ENCODE data around the gene MUCL3. TPM values are rescaled to one million over a fixed set of nuclear protein-coding genes. Genes with fewer than 3 reads are reported as not detected.

MUCL3 gene
- total RNA-seq, 2 experiments from 2014 or later: not detected

DNA sequence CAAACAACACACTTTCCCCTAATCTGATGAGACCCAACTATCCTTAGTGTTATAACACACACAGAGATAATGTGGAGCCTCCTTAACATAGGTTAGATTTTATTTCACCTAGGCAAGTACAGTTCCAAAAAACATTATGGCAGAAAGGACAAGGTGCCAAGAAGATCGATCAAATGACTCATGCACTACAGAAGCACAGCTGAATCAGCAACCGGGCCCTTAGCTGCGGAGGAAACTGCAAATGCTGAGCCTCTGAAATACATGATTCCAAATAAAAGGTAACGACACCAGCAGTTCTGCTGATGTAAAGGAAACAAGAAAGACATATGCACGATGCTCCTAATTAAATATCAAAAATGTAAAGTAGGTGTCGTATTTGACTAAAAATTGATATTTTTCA, 22.9 kb downstream of the MUCL3 start:
- ChIA-PET CTCF (ENCODE audit: unreplicated experiment) (no interaction called here), POLR2A (interaction anchor here (0.7 kb wide), 1 partner anchor 80 kb away, joined by 3 read pairs; no protein-coding TSS in a partner anchor)
- H3K9me2 ChIP-seq (ENCODE audit: insufficient read depth, low read length): no peaks in the 10 kb centered on the region
- BruUV-seq (replicated peaks): no TSS peak
- no peaks in the 10 kb centered on the region for H3K79me2 ChIP-seq (ENCODE audit: insufficient read depth, low read depth, low read length)
- no peak overlapping the region for H2AFZ ChIP-seq (ENCODE audit: low read length)
- no peak for TF ChIP-seq EZH2phosphoT487 (IDR thresholded peaks at IDR 0.05; ENCODE audit: borderline replicate concordance, low read depth, low read length)
- TF ChIP-seq, protein P1, sequence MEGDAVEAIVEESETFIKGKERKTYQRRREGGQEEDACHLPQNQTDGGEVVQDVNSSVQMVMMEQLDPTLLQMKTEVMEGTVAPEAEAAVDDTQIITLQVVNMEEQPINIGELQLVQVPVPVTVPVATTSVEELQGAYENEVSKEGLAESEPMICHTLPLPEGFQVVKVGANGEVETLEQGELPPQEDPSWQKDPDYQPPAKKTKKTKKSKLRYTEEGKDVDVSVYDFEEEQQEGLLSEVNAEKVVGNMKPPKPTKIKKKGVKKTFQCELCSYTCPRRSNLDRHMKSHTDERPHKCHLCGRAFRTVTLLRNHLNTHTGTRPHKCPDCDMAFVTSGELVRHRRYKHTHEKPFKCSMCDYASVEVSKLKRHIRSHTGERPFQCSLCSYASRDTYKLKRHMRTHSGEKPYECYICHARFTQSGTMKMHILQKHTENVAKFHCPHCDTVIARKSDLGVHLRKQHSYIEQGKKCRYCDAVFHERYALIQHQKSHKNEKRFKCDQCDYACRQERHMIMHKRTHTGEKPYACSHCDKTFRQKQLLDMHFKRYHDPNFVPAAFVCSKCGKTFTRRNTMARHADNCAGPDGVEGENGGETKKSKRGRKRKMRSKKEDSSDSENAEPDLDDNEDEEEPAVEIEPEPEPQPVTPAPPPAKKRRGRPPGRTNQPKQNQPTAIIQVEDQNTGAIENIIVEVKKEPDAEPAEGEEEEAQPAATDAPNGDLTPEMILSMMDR (conservative IDR thresholded peaks at IDR 0.05; ENCODE audit: low read length): no peak
- H3K4me2 ChIP-seq (ENCODE audit: low read length): no peak overlapping the region
- H3K36me3 ChIP-seq (ENCODE audit: insufficient read depth, low read length): no peaks in the 10 kb centered on the region
- no peak overlapping the region for H3K27ac ChIP-seq (ENCODE audit: low read depth, low read length, poor library complexity, severe bottlenecking)
- intact Hi-C loops (cut with micrococcal nuclease; ENCODE audit: unreplicated experiment): no loop called here
- DNase-seq (ENCODE audit: low spot score): no peak
- H3K4me1 ChIP-seq (ENCODE audit: insufficient read depth, low read length, poor library complexity, severe bottlenecking): no peaks in the 10 kb centered on the region
- H4K20me1 ChIP-seq (ENCODE audit: insufficient read depth, low read length): no peaks in the 10 kb centered on the region
- no peaks in the 10 kb centered on the region for H3K9me3 ChIP-seq (ENCODE audit: low read length)
- H3K4me3 ChIP-seq (ENCODE audit: low read depth, low read length, poor library complexity, severe bottlenecking): no peak overlapping the region

DNA sequence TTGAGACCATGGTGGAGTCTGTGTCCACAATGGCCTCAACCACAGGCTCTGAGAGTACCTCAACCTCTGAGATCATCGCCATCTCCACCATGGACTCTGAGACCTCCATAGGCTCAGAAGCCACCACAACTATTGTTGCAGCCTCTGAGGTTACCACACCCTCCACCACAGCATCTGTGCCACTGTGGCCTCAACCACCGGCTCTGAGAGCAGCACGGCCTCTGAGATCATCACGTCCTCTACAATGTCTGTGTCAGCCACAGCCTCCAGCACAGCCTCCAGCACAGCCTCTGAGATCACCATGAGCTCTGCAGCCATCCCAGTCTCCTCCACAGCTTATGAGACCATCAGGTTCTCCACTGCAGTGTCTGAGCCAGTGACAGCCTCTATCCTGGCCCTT, 23.3 kb downstream of the MUCL3 start:
- POLR2A ChIA-PET: interaction anchor here (0.7 kb wide), 1 partner anchor 80 kb away, joined by 3 read pairs; no protein-coding TSS in a partner anchor
- H3K79me2 ChIP-seq (ENCODE audit: insufficient read depth, low read depth, low read length): no peaks in the 10 kb centered on the region
- H2AFZ ChIP-seq (ENCODE audit: low read length): no peak overlapping the region
- no peaks in the 10 kb centered on the region for H3K4me1 ChIP-seq (ENCODE audit: insufficient read depth, low read length, poor library complexity, severe bottlenecking)
- H3K36me3 ChIP-seq (ENCODE audit: insufficient read depth, low read length): no peaks in the 10 kb centered on the region
- no peak overlapping the region for H3K4me2 ChIP-seq (ENCODE audit: low read length)
- no peak for DNase-seq (ENCODE audit: low spot score)
- H4K20me1 ChIP-seq (ENCODE audit: insufficient read depth, low read length): no peaks in the 10 kb centered on the region
- BruUV-seq (replicated peaks): no TSS peak
- intact Hi-C loops (cut with micrococcal nuclease; ENCODE audit: unreplicated experiment): no loop called here
- no peaks in the 10 kb centered on the region for H3K9me3 ChIP-seq (ENCODE audit: low read length)
- no peak overlapping the region for H3K4me3 ChIP-seq (ENCODE audit: low read depth, low read length, poor library complexity, severe bottlenecking)
- TF ChIP-seq, protein P1 (conservative IDR thresholded peaks at IDR 0.05; ENCODE audit: low read length): no peak
- TF ChIP-seq EZH2phosphoT487 (IDR thresholded peaks at IDR 0.05; ENCODE audit: borderline replicate concordance, low read depth, low read length): no peak
- CTCF ChIA-PET (ENCODE audit: unreplicated experiment): no interaction called here
- no peaks in the 10 kb centered on the region for H3K9me2 ChIP-seq (ENCODE audit: insufficient read depth, low read length)
- no peak overlapping the region for H3K27ac ChIP-seq (ENCODE audit: low read depth, low read length, poor library complexity, severe bottlenecking)

DNA sequence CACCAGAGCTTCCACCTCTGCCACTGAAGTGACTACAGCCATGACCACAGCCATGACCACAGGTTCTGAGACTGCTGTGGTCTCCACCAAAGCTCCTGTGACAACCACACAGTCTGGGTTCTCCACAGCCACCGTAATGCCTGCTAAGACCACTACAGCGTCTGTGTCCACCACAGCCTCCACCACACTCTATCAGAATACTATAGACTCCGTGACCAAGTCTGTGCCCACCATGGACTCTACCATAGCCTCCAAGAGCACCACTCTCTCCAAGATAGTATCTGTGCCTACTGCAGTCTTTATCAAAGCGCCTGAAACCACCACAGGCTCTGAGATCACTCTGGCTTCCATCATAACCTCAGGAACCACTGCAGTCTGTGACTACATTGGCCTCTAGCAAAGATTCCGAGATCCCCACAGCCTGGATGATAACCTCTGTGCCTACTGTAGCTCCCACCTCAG, 24.4 kb downstream of the MUCL3 start:
- H3K79me2 ChIP-seq (ENCODE audit: insufficient read depth, low read depth, low read length): no peaks in the 10 kb centered on the region

More for the DNA sequence above, 24.4 kb downstream of the MUCL3 start:
- Histone ChIP-seq H2AFZ (ENCODE audit: low read length) (no peak overlapping the region), H3K4me2 (ENCODE audit: low read length) (no peak overlapping the region), H3K27ac (ENCODE audit: low read depth, low read length, poor library complexity, severe bottlenecking) (no peak overlapping the region), H3K9me2 (ENCODE audit: insufficient read depth, low read length) (no peaks in the 10 kb centered on the region), H3K4me3 (ENCODE audit: low read depth, low read length, poor library complexity, severe bottlenecking) (no peak overlapping the region), H4K20me1 (ENCODE audit: insufficient read depth, low read length) (no peaks in the 10 kb centered on the region), H3K9me3 (ENCODE audit: low read length) (no peaks in the 10 kb centered on the region), H3K4me1 (ENCODE audit: insufficient read depth, low read length, poor library complexity, severe bottlenecking) (no peaks in the 10 kb centered on the region), H3K36me3 (ENCODE audit: insufficient read depth, low read length) (no peaks in the 10 kb centered on the region)
- TF ChIP-seq, protein P1 (conservative IDR thresholded peaks at IDR 0.05; ENCODE audit: low read length): no peak
- no peak for TF ChIP-seq EZH2phosphoT487 (IDR thresholded peaks at IDR 0.05; ENCODE audit: borderline replicate concordance, low read depth, low read length)
- no TSS peak for BruUV-seq (replicated peaks)
- intact Hi-C loops (cut with micrococcal nuclease; ENCODE audit: unreplicated experiment): no loop called here
- no peak for DNase-seq (ENCODE audit: low spot score)
- ChIA-PET CTCF (ENCODE audit: unreplicated experiment) (no interaction called here), POLR2A (no interaction called here)

All from OCI-LY7 (cell line).